Neutrophil (primary cell): ENCODE data around the gene VRK2.
"Not testable (repeated sequence)": the region's sequence is repeated elsewhere in the genome, so short reads cannot be mapped to it uniquely, and the experiment has no call there.

Experiments
- H3K27ac ChIP-seq: fragments of 200-600 bp; sonication (generic); 2 replicates; pipeline ENCODE4 v1.5.1; 2016; ENCODE audit warnings: mild to moderate bottlenecking, moderate library complexity
- H3K27me3 ChIP-seq: fragments of 200-600 bp; sonication (generic); 2 replicates; pipeline ENCODE4 v1.6.0; 2016; ENCODE audit warnings: mild to moderate bottlenecking
- H3K36me3 ChIP-seq: fragments of 200-600 bp; sonication (generic); 2 replicates; pipeline ENCODE4 v1.5.1; 2017
- H3K4me1 ChIP-seq, 2 experiments: fragments of 200-600 bp in 1 of 2; sonication (generic) in 1 of 2; 1 replicate in 1 of 2; 2 replicates in 1 of 2; pipeline versions ENCODE4 v1.5.1 to v1.6.1; 2013 to 2016; ENCODE audit warnings: low read depth in 1 of 2, low read length in 1 of 2, mild to moderate bottlenecking in 1 of 2, moderate library complexity in 1 of 2; ENCODE audit not compliant: control insufficient read depth in 1 of 2, insufficient read depth in 1 of 2
- H3K4me3 ChIP-seq, 2 experiments: fragments of 200-600 bp in 1 of 2; sonication (generic) in 1 of 2; 1 replicate in 1 of 2; 2 replicates in 1 of 2; pipeline ENCODE4 v1.5.1; 2013 to 2016; ENCODE audit warnings: low read depth in 1 of 2, low read length in 1 of 2, mild to moderate bottlenecking in 1 of 2, moderate library complexity in 1 of 2
- H3K9me3 ChIP-seq: fragments of 200-600 bp; sonication (generic); 2 replicates; pipeline ENCODE4 v1.5.1; 2016
- CTCF ChIP-seq: fragments of 200-600 bp; sonication (generic); IDR thresholded peaks from 2 replicates; pipeline ENCODE4 v1.5.1; 2016; ENCODE audit warnings: antibody characterized with exemption

Gene VRK2

GRCh38 chr2:58170334-58170933 lies 123.8 kb downstream of the VRK2 start:
- not testable (repeated sequence) for H3K9me3 ChIP-seq, H3K36me3 ChIP-seq, H3K27me3 ChIP-seq, H3K27ac ChIP-seq, H3K4me3 ChIP-seq, H3K4me1 ChIP-seq

GRCh38 chr2:58171831-58172230 lies 125.2 kb downstream of the VRK2 start:
- H3K9me3 ChIP-seq, H3K27ac ChIP-seq, H3K4me1 ChIP-seq, H3K4me3 ChIP-seq, H3K36me3 ChIP-seq, H3K27me3 ChIP-seq: not testable (repeated sequence)

GRCh38 chr2:58177187-58177586 lies 130.6 kb downstream of the VRK2 start:
- H3K27me3 ChIP-seq, H3K36me3 ChIP-seq, H3K9me3 ChIP-seq, H3K4me1 ChIP-seq, H3K27ac ChIP-seq, H3K4me3 ChIP-seq: not testable (repeated sequence)

- not testable (repeated sequence) for H3K36me3 ChIP-seq, H3K9me3 ChIP-seq, H3K4me1 ChIP-seq, H3K27me3 ChIP-seq, H3K4me3 ChIP-seq, H3K27ac ChIP-seq
Measured at GRCh38 chr2:58180175-58180574, 133.6 kb downstream of the VRK2 start.

GRCh38 chr2:58180635-58181034 lies 134.0 kb downstream of the VRK2 start:
- no peak overlapping the region for H3K4me3 ChIP-seq
- no peak for TF ChIP-seq CTCF
- H3K9me3 ChIP-seq = no peaks in the 10 kb centered on the region
- no peaks in the 10 kb centered on the region for H3K36me3 ChIP-seq
- H3K4me1 ChIP-seq = no peaks in the 10 kb centered on the region
- H3K27ac ChIP-seq = no peak overlapping the region
- no peaks in the 10 kb centered on the region for H3K27me3 ChIP-seq

GRCh38 chr2:58182527-58182926 lies 135.9 kb downstream of the VRK2 start:
- Histone ChIP-seq H3K27ac (no peak overlapping the region), H3K4me3 (no peak overlapping the region), H3K36me3 (no peaks in the 10 kb centered on the region), H3K9me3 (no peaks in the 10 kb centered on the region), H3K27me3 (no peaks in the 10 kb centered on the region), H3K4me1 (no peaks in the 10 kb centered on the region)
- TF ChIP-seq CTCF = no peak

- Histone ChIP-seq H3K4me1 (no peaks in the 10 kb centered on the region), H3K9me3 (no peaks in the 10 kb centered on the region), H3K27ac (no peak overlapping the region), H3K36me3 (no peaks in the 10 kb centered on the region), H3K4me3 (no peak overlapping the region), H3K27me3 (no peaks in the 10 kb centered on the region)
- no peak for TF ChIP-seq CTCF
Measured at GRCh38 chr2:58186501-58186900, 139.9 kb downstream of the VRK2 start.

- H3K27ac ChIP-seq, H3K27me3 ChIP-seq, H3K4me3 ChIP-seq, H3K36me3 ChIP-seq, H3K9me3 ChIP-seq, H3K4me1 ChIP-seq: not testable (repeated sequence)
Measured at GRCh38 chr2:58187022-58187421, 140.4 kb downstream of the VRK2 start.
